WTC11 (cell line): ENCODE measurements around the gene CACNA1A. TPM values are rescaled to one million over a fixed set of nuclear protein-coding genes. Genes with fewer than 3 reads are reported as not detected.

Experiments
- ATAC-seq: fragments of 200-7000 bp; cut with Tn5 transposase; 2 replicates; pipeline ENCODE4 v1.10.0; 2021; ENCODE audit warnings: mild to moderate bottlenecking, moderate library complexity
- CTCF ChIA-PET: fragments of 300-600 bp; sonication (Branson Sonifier 250); formaldehyde crosslinking; loops from one replicate; lab custom pipeline; 2021; ENCODE audit warnings: antibody characterized with exemption; lab: Charles Lee
- POLR2A ChIA-PET: fragments of 350-600 bp; sonication (Branson Sonifier 250); formaldehyde crosslinking; loops from one replicate; lab custom pipeline; 2021; ENCODE audit warnings: antibody characterized with exemption; lab: Charles Lee
- DNase-seq: peaks from one replicate; pipeline ENCODE4 v3.0.0; 2021; ENCODE audit warnings: low spot score
- H3K27ac Mint-ChIP-seq: 2 replicates; pipeline ENCODE4 v1.8.0; 2021; ENCODE audit warnings: mixed read lengths
- H3K27me3 Mint-ChIP-seq: 2 replicates; pipeline ENCODE4 v1.8.0; 2021; ENCODE audit warnings: low read depth, mild to moderate bottlenecking, moderate library complexity, mixed read lengths
- H3K36me3 Mint-ChIP-seq: 2 replicates; pipeline ENCODE4 v1.8.0; 2021; ENCODE audit warnings: mixed read lengths
- H3K4me1 Mint-ChIP-seq: 2 replicates; pipeline ENCODE4 v1.8.0; 2022; ENCODE audit warnings: mixed read lengths
- H3K4me3 Mint-ChIP-seq: 2 replicates; pipeline ENCODE4 v1.8.0; 2021; ENCODE audit warnings: mild to moderate bottlenecking, moderate library complexity, mixed read lengths
- H3K9me3 Mint-ChIP-seq: 2 replicates; pipeline ENCODE4 v1.8.0; 2021; ENCODE audit warnings: mixed read lengths
- ATF2 ChIP-seq: sonication (generic); formaldehyde crosslinking; IDR thresholded peaks from 2 replicates; pipeline ENCODE4 v1.8.1; 2022; ENCODE audit warnings: low read depth, missing genetic modification reagents, borderline replicate concordance
- ATF3 ChIP-seq: sonication (generic); formaldehyde crosslinking; conservative IDR thresholded peaks from 2 replicates; pipeline ENCODE4 v1.8.1; 2022; ENCODE audit warnings: mild to moderate bottlenecking, missing genetic modification reagents
- E2F1 ChIP-seq: sonication (generic); formaldehyde crosslinking; IDR thresholded peaks from 2 replicates; pipeline ENCODE4 v1.8.0; 2022; ENCODE audit warnings: mild to moderate bottlenecking, missing genetic modification reagents
- ERG ChIP-seq: fragments of 250-450 bp; sonication (Bioruptor Pico); IDR thresholded peaks from 2 replicates; pipeline ENCODE4 v1.8.0; 2021; ENCODE audit warnings: mild to moderate bottlenecking
- GTF2I ChIP-seq: fragments of 250-450 bp; sonication (Bioruptor Pico); conservative IDR thresholded peaks from 2 replicates; pipeline ENCODE4 v1.4.0; 2021; ENCODE audit warnings: mild to moderate bottlenecking
- IRF1 ChIP-seq: sonication (generic); formaldehyde crosslinking; IDR thresholded peaks from 2 replicates; pipeline ENCODE4 v1.8.0; 2023; ENCODE audit warnings: missing genetic modification reagents
- MYBL2 ChIP-seq: sonication (generic); formaldehyde crosslinking; IDR thresholded peaks from 2 replicates; pipeline ENCODE4 v1.8.1; 2023; ENCODE audit warnings: mild to moderate bottlenecking, moderate library complexity, missing genetic modification reagents
- NR1H2 ChIP-seq: sonication (generic); formaldehyde crosslinking; IDR thresholded peaks from 2 replicates; pipeline ENCODE4 v1.9.0; 2021; ENCODE audit warnings: mild to moderate bottlenecking, moderate library complexity, missing genetic modification reagents
- PRDM15 ChIP-seq: sonication (generic); formaldehyde crosslinking; IDR thresholded peaks from 2 replicates; pipeline ENCODE4 v1.8.0; 2022; ENCODE audit warnings: missing genetic modification reagents
- PREB ChIP-seq: sonication (generic); formaldehyde crosslinking; IDR thresholded peaks from 2 replicates; pipeline ENCODE4 v1.8.1; 2022; ENCODE audit warnings: mild to moderate bottlenecking, missing genetic modification reagents, moderate library complexity, borderline replicate concordance
- ZNF121 ChIP-seq: sonication (generic); formaldehyde crosslinking; IDR thresholded peaks from 2 replicates; pipeline ENCODE4 v1.8.0; 2023; ENCODE audit warnings: missing genetic modification reagents
- ZNF138 ChIP-seq: sonication (generic); formaldehyde crosslinking; conservative IDR thresholded peaks from 2 replicates; pipeline ENCODE4 v1.8.1; 2022; ENCODE audit warnings: mild to moderate bottlenecking, moderate library complexity, missing genetic modification reagents
- ZNF317 ChIP-seq: sonication (generic); formaldehyde crosslinking; IDR thresholded peaks from 2 replicates; pipeline ENCODE4 v1.8.1; 2023; ENCODE audit warnings: low read depth, mild to moderate bottlenecking, moderate library complexity, missing genetic modification reagents, borderline replicate concordance
- ZNF423 ChIP-seq: fragments of 250-450 bp; sonication (Bioruptor Pico); IDR thresholded peaks from 2 replicates; pipeline ENCODE4 v2.1.2; 2022; ENCODE audit warnings: mild to moderate bottlenecking, moderate library complexity
- ZNF671 ChIP-seq: fragments of 250-450 bp; sonication (Bioruptor Pico); IDR thresholded peaks from 2 replicates; pipeline ENCODE4 v1.8.0; 2021; ENCODE audit warnings: mild to moderate bottlenecking
- total RNA-seq: library from RNA; stranded (reverse); gene quantifications from 3 replicates; pipeline ENCODE4 v1.2.3, GENCODE V29; 2021

Gene CACNA1A
- total RNA-seq, 1 experiment from 2014 or later: 28.9 TPM

- Mint-ChIP-seq H3K36me3 (peaks cover 50% of the 10 kb centered on the region), H3K9me3 (peaks cover 24% of the 10 kb centered on the region), H3K27ac (no peak overlapping the region), H3K4me1 (peaks cover 8% of the 10 kb centered on the region), H3K4me3 (no peak overlapping the region), H3K27me3 (no peaks in the 10 kb centered on the region; the same call in 1 of the 2 replicates)
- no peak for DNase-seq
- ChIA-PET POLR2A (no interaction called here), CTCF (interaction anchor here (0.6 kb wide), 2 partner anchors 253 to 1273 kb away, joined by 4 read pairs; no protein-coding TSS in a partner anchor)
- ATAC-seq: no peak
- TF ChIP-seq ZNF671 (CRISPR knock-in tag): no peak
- no peak for TF ChIP-seq ZNF138 (CRISPR knock-in tag)
- no peak for TF ChIP-seq PREB (CRISPR knock-in tag)
- TF ChIP-seq ZNF423: no peak
- no peak for TF ChIP-seq ATF2 (CRISPR knock-in tag)
- no peak for TF ChIP-seq IRF1 (CRISPR knock-in tag)
- TF ChIP-seq NR1H2 (CRISPR knock-in tag): no peak
- TF ChIP-seq PRDM15 (CRISPR knock-in tag): no peak
- TF ChIP-seq GTF2I: no peak
Observed at GRCh38 chr19:13315495-13315894, 190.8 kb downstream of the CACNA1A start.

- Mint-ChIP-seq H3K36me3 (peaks cover 53% of the 10 kb centered on the region), H3K4me3 (no peak overlapping the region)
- DNase-seq: no peak
- POLR2A ChIA-PET: no interaction called here
- TF ChIP-seq ZNF317 (no peak), IRF1 (CRISPR knock-in tag) (no peak), ZNF121 (CRISPR knock-in tag) (no peak), ERG (CRISPR knock-in tag) (no peak)
- TF ChIP-seq, all 79 proteins: peak for 0
- CTCF ChIA-PET: interaction anchor here (0.5 to 0.6 kb wide), 3 partner anchors 37 to 1274 kb away, joined by 4 read pairs; no protein-coding TSS in a partner anchor
- Mint-ChIP-seq H3K27me3 (no peaks in the 10 kb centered on the region; the same call in 1 of the 2 replicates), H3K27ac (no peak overlapping the region), H3K9me3 (peaks cover 24% of the 10 kb centered on the region), H3K4me1 (peaks cover 8% of the 10 kb centered on the region)
- ATAC-seq: no peak
Observed at GRCh38 chr19:13314761-13315160, 191.5 kb downstream of the CACNA1A start.

- H3K36me3 Mint-ChIP-seq: peaks cover 50% of the 10 kb centered on the region
- H3K4me1 Mint-ChIP-seq: peaks cover 8% of the 10 kb centered on the region
- DNase-seq: no peak
- no peaks in the 10 kb centered on the region; the same call in 1 of the 2 replicates for H3K27me3 Mint-ChIP-seq
- ATAC-seq: no peak
- ChIA-PET POLR2A (interaction anchor here (0.6 kb wide), 1 partner anchor 9 kb away, joined by 4 read pairs; no protein-coding TSS in a partner anchor), CTCF (interaction anchor here (0.6 kb wide), 1 partner anchor 94 kb away, joined by 3 read pairs; no protein-coding TSS in a partner anchor)
- H3K9me3 Mint-ChIP-seq: peaks cover 20% of the 10 kb centered on the region
- H3K4me3 Mint-ChIP-seq: no peak overlapping the region
- peak overlapping the region; percentile 2; the same call in 1 of the 2 replicates for H3K27ac Mint-ChIP-seq
- TF ChIP-seq ZNF317 (no peak), ZNF121 (CRISPR knock-in tag) (no peak), ERG (CRISPR knock-in tag) (no peak), MYBL2 (CRISPR knock-in tag) (no peak), ATF3 (CRISPR knock-in tag) (no peak), E2F1 (CRISPR knock-in tag) (no peak)
Observed at GRCh38 chr19:13313875-13314274, 192.4 kb downstream of the CACNA1A start.
